RWPE2 (cell line): Measurements from ENCODE around the gene TMIGD3.

Experiments used
- ATAC-seq: fragments of 200-7000 bp; cut with Tn5 transposase; 3 replicates; pipeline ENCODE4 v1.9.1; 2021; ENCODE audit warnings: low read depth
- DNase-seq: peaks from one replicate; pipeline ENCODE4 v3.0.0-alpha.2; 2020; ENCODE audit warnings: low spot score
- H3K27ac ChIP-seq: fragments of 450-650 bp; 2 replicates; pipeline ENCODE4 v1.5.1; 2017; ENCODE audit warnings: mild to moderate bottlenecking; ENCODE audit not compliant: poor library complexity, severe bottlenecking
- H3K27me3 ChIP-seq: fragments of 250-450 bp; sonication (Bioruptor Pico); 2 replicates; pipeline ENCODE4 v1.5.1; 2021; ENCODE audit warnings: mild to moderate bottlenecking, moderate library complexity; ENCODE audit not compliant: insufficient read depth, poor library complexity, severe bottlenecking
- H3K36me3 ChIP-seq: fragments of 250-450 bp; sonication (Bioruptor Pico); 2 replicates; pipeline ENCODE4 v1.5.1; 2020; ENCODE audit warnings: low read depth, mild to moderate bottlenecking, moderate library complexity
- H3K4me1 ChIP-seq: fragments of 250-450 bp; sonication (Bioruptor Pico); 2 replicates; pipeline ENCODE4 v1.5.1; 2021; ENCODE audit warnings: mild to moderate bottlenecking, moderate library complexity; ENCODE audit not compliant: insufficient read depth, poor library complexity, severe bottlenecking
- H3K4me3 ChIP-seq: fragments of 250-450 bp; sonication (Bioruptor Pico); 2 replicates; pipeline ENCODE4 v1.5.1; 2021; ENCODE audit warnings: mild to moderate bottlenecking, moderate library complexity; ENCODE audit not compliant: severe bottlenecking
- H3K9me3 ChIP-seq: fragments of 250-450 bp; sonication (Bioruptor Pico); 2 replicates; pipeline ENCODE4 v1.5.1; 2021; ENCODE audit warnings: mild to moderate bottlenecking, moderate library complexity; ENCODE audit not compliant: severe bottlenecking
- TF ChIP-seq, protein P1 (sequence below): fragments of 450-650 bp; IDR thresholded peaks from one replicate; pipeline ENCODE4 v1.5.1; 2017; ENCODE audit warnings: mild to moderate bottlenecking, moderate library complexity; ENCODE audit not compliant: poor library complexity, severe bottlenecking

The TMIGD3 gene

DNA sequence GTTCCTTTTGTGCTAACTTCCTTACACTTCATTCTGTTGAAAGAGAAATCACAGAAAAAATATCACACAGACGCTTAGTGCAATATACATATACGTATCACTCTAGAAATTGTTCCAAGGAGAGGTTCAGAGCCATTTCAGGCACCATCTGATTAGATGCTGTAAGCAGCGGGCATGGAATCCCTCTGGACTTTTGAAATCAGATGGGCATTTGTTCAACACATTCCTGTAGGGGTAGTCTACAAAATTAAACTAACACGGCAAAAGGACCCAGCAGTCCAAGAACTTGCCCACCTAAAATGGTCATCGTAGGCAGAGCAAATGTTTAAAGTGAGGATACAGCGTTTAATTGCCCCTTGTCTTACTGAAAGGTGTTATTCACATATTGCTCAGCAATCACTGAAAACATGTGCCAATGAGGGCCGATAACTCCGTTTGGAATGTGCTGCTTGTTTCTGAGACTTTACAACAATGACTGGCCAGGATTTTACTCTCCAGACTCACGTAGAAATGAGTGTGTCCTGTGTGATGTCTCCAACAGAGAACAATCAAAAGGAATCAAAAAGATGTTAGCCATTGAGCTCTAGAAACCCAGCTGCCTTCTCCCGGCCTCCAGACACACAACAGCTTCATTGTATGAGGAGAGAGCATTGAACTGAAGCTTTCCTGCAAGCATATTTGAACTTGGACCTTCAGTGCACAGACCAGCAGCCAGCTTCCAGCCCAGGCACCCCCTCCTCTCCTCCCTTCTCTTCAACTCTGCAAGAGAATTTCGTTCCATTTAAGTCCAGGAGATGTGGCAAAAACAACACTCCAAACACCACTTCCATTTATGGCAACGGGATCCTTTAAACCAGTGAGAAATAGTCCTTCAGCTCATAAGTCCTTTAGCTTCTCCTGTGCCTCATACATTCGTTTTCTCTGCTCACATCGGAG is 32.1 kb upstream of the TMIGD3 start:
- no peak for ATAC-seq
- no peaks in the 10 kb centered on the region for H3K27me3 ChIP-seq

DNA sequence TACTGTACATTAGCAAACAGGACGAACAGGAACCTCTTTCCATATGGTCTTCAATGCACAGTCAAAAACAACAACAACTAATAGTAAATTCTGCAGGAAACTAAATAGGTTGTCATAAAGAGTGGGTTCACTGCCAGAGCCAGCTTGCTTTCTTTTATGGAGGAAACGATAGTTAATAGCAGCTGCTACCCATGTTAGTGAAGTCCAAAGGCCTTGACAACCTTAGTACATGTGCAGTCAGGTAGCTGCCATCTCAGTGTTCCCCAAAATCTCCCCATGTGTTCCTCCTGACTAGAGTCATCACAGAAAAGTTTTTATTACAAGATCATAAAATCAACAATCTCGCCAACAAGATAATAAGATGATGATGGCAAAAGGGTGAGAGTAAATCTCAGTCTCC is 16.6 kb upstream of the TMIGD3 start:
- no peak for ATAC-seq
- no peaks in the 10 kb centered on the region for H3K27me3 ChIP-seq

More for the DNA sequence above, 32.1 kb upstream of the TMIGD3 start:
- Histone ChIP-seq H3K36me3 (no peaks in the 10 kb centered on the region), H3K4me1 (peaks cover 8% of the 10 kb centered on the region), H3K9me3 (no peaks in the 10 kb centered on the region), H3K27ac (no peak overlapping the region), H3K4me3 (no peak overlapping the region)
- no peak for DNase-seq
- TF ChIP-seq, protein P1, sequence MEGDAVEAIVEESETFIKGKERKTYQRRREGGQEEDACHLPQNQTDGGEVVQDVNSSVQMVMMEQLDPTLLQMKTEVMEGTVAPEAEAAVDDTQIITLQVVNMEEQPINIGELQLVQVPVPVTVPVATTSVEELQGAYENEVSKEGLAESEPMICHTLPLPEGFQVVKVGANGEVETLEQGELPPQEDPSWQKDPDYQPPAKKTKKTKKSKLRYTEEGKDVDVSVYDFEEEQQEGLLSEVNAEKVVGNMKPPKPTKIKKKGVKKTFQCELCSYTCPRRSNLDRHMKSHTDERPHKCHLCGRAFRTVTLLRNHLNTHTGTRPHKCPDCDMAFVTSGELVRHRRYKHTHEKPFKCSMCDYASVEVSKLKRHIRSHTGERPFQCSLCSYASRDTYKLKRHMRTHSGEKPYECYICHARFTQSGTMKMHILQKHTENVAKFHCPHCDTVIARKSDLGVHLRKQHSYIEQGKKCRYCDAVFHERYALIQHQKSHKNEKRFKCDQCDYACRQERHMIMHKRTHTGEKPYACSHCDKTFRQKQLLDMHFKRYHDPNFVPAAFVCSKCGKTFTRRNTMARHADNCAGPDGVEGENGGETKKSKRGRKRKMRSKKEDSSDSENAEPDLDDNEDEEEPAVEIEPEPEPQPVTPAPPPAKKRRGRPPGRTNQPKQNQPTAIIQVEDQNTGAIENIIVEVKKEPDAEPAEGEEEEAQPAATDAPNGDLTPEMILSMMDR, result no peak

DNA sequence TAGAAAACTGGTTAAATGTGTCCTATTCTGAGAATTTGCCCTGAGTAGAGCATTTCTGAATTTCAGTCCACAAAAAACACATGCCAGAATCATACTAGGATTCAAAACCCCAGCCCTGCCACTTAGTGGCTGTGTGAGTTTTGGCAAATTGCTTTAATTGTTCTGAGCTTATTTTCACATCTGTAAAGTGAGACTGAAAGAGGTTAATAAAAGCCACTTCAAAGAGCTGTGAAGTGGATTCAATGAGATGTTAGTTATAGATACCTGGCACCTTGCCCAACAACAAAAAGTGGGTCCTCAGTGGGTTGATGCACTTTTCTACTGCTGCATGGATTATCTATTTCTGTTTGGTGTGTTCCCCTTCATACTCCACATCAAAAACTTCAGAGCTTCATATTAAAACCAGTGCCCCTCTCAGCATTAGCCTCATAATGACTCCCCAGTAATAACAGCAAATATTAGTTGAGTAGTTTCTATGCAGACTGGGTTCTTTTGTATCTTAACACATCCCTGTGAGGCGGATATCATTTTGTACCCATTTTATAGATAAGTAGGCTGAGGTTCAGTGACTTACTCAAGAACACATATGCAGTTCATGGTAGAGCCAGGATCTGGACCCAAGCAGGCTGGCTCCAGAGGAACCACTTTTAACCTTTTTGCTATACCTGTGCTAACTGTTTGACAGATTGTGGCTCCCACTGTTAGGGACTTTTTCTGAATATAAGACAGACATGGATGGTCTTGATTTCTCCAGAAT is 14.2 kb upstream of the TMIGD3 start:
- TF ChIP-seq, protein P1, result no peak
- H3K36me3 ChIP-seq, result no peaks in the 10 kb centered on the region
- no peaks in the 10 kb centered on the region for H3K9me3 ChIP-seq
- no peaks in the 10 kb centered on the region for H3K4me1 ChIP-seq
- ATAC-seq, result no peak
- H3K4me3 ChIP-seq, result no peak overlapping the region
- no peak for DNase-seq
- H3K27ac ChIP-seq, result no peak overlapping the region
- no peaks in the 10 kb centered on the region for H3K27me3 ChIP-seq

More for the DNA sequence above, 16.6 kb upstream of the TMIGD3 start:
- no peaks in the 10 kb centered on the region for H3K36me3 ChIP-seq
- no peak overlapping the region for H3K27ac ChIP-seq
- H3K4me1 ChIP-seq, result no peaks in the 10 kb centered on the region
- peaks cover 4% of the 10 kb centered on the region for H3K9me3 ChIP-seq
- no peak for DNase-seq
- TF ChIP-seq, protein P1, result no peak
- no peak overlapping the region for H3K4me3 ChIP-seq

DNA sequence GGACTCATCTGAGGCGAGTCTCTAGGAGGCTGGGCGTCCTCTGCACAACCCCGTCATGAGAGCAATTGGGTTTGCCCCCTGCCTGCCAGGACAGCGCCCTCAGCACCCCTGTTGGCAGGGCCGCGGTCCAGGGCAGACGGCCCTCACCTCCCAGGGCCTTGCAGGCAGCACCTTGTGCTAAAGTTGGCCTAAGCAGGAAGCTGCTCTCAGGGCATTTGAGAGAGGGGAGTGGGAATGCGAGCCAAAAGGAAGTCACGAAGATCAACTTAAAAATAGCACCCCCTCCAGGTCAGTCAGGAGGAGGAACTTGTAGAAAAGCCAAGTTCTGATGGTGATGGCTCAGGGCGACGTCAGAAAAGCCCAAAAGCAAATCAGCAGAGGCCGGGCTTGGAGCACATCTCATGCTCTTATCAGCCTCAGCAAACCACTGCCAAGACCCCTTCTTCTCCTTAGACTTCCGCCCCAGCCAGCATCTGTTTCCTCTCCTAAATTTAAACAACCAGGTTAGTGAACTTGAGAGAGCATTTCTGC is 12.6 kb upstream of the TMIGD3 start:
- ATAC-seq, result peak; percentile 36; the same call in 2 of the 3 replicates
- Histone ChIP-seq H3K36me3 (no peaks in the 10 kb centered on the region), H3K4me1 (no peaks in the 10 kb centered on the region), H3K27ac (no peak overlapping the region), H3K9me3 (no peaks in the 10 kb centered on the region), H3K4me3 (no peak overlapping the region), H3K27me3 (no peaks in the 10 kb centered on the region)
- TF ChIP-seq, protein P1, result peak; percentile 9
- DNase-seq, result no peak
